ENCODE results near the gene RGMA.
"Not testable (repeated sequence)": the region's sequence is repeated elsewhere in the genome, so short reads cannot be mapped to it uniquely, and the experiment has no call there.

The RGMA gene

GRCh38 chr15:93046120-93046519, 42.9 kb downstream of the RGMA start:
- FAIRE-seq = no peak

GRCh38 chr15:93045191-93045785, 43.7 kb downstream of the RGMA start:
- FAIRE-seq = no peak

GRCh38 chr15:93044301-93045190, 44.5 kb downstream of the RGMA start:
- FAIRE-seq = no peak

- FAIRE-seq = no peak
Observed at GRCh38 chr15:93043621-93044300, 45.2 kb downstream of the RGMA start.

GRCh38 chr15:93042691-93043378, 46.2 kb downstream of the RGMA start:
- no peak for FAIRE-seq

- FAIRE-seq = no peak
Observed at GRCh38 chr15:93042211-93042610, 46.8 kb downstream of the RGMA start.

- FAIRE-seq = no peak
Observed at GRCh38 chr15:93041159-93041547, 47.9 kb downstream of the RGMA start.

- FAIRE-seq = no peak
Observed at GRCh38 chr15:93040288-93041158, 48.5 kb downstream of the RGMA start.

- FAIRE-seq = not testable (repeated sequence)
Observed at GRCh38 chr15:93039562-93040287, 49.3 kb downstream of the RGMA start.

- FAIRE-seq = no peak
Observed at GRCh38 chr15:93037820-93038705, 50.9 kb downstream of the RGMA start.

GRCh38 chr15:93036951-93037819, 51.8 kb downstream of the RGMA start:
- no peak for FAIRE-seq

- FAIRE-seq = no peak
Observed at GRCh38 chr15:93035953-93036810, 52.8 kb downstream of the RGMA start.

- no peak for FAIRE-seq
Observed at GRCh38 chr15:93035092-93035915, 53.7 kb downstream of the RGMA start.

- no peak for FAIRE-seq
Observed at GRCh38 chr15:93034512-93034911, 54.5 kb downstream of the RGMA start.

- no peak for FAIRE-seq
Observed at GRCh38 chr15:93033434-93034045, 55.5 kb downstream of the RGMA start.

GRCh38 chr15:93032515-93033206, 56.4 kb downstream of the RGMA start:
- not testable (repeated sequence) for FAIRE-seq

Measured in A204.1 (cell line).